Spleen (tissue), 11 donors: ENCODE measurements around the gene IMMP2L. TPM values are rescaled to one million over a fixed set of nuclear protein-coding genes. Genes with fewer than 3 reads are reported as not detected.

Experiments
- DNase-seq: peaks from one replicate; pipeline ENCODE4 v3.0.0-alpha.2; 2020
- H3K27ac ChIP-seq, 8 donors: fragments of 200-600 bp; sonication (generic) in 7 of 8; 1 replicate in 4 of 8; 2 replicates in 4 of 8; pipeline versions ENCODE4 v1.5.0 to v1.8.0; 2016 to 2021; ENCODE audit warnings: inconsistent platforms in 4 of 8, mild to moderate bottlenecking in 4 of 8, moderate library complexity in 1 of 8
- H3K27me3 ChIP-seq, 7 donors: fragments of 200-600 bp; sonication (generic) in 6 of 7; replicated peaks in 1 of 7; 1 replicate in 4 of 7; 2 replicates in 3 of 7; pipeline versions ENCODE4 v1.5.0 to v1.8.0; 2016 to 2021; ENCODE audit warnings: inconsistent platforms in 3 of 7, mild to moderate bottlenecking in 1 of 7
- H3K36me3 ChIP-seq, 6 donors: fragments of 200-600 bp; sonication (generic) in 5 of 6; 1 replicate in 4 of 6; 2 replicates in 2 of 6; pipeline versions ENCODE4 v1.5.0 to v1.8.0; 2016 to 2021; ENCODE audit warnings: inconsistent platforms in 2 of 6
- H3K4me1 ChIP-seq, 6 donors: fragments of 200-600 bp; sonication (generic) in 5 of 6; 1 replicate in 3 of 6; 2 replicates in 3 of 6; pipeline versions ENCODE4 v1.5.0 to v1.8.0; 2016 to 2021; ENCODE audit warnings: inconsistent platforms in 3 of 6
- H3K4me3 ChIP-seq, 8 donors: fragments of 200-600 bp; sonication (generic) in 7 of 8; 1 replicate in 4 of 8; 2 replicates in 4 of 8; pipeline versions ENCODE4 v1.5.0 to v1.8.0; 2016 to 2021; ENCODE audit warnings: inconsistent platforms in 4 of 8, mild to moderate bottlenecking in 4 of 8, moderate library complexity in 2 of 8
- H3K9me3 ChIP-seq, 8 donors: fragments of 200-600 bp; sonication (generic) in 7 of 8; 1 replicate in 4 of 8; 2 replicates in 4 of 8; pipeline versions ENCODE4 v1.5.0 to v1.8.0; 2016 to 2021; ENCODE audit warnings: inconsistent platforms in 4 of 8
- POLR2A ChIP-seq, 3 donors: fragments of 450-650 bp; IDR thresholded peaks; one replicate each; pipeline ENCODE4 v1.5.1; 2017; ENCODE audit warnings: antibody characterized with exemption in 3 of 3, mild to moderate bottlenecking in 1 of 3
- POLR2AphosphoS5 ChIP-seq, 3 donors: sonication (generic); formaldehyde crosslinking; IDR thresholded peaks; one replicate each; pipeline ENCODE4 v1.5.1; 2017; ENCODE audit warnings: antibody characterized with exemption in 3 of 3
- WGBS, 5 donors: extraction: QIAGEN DNeasy Blood & Tissue Kit in 3 of 5; methylation state at CpG; one replicate each; pipeline versions ENCODE4 v1.1.5 to v1.1.7; 2013 to 2018; 5-methylcytosine and 5-hydroxymethylcytosine counted together
- intact Hi-C: fragments of 100-400 bp; cut with DNase I; formaldehyde crosslinking; loops from one replicate; pipeline ENCODE4 v1.15.0; 2023; ENCODE audit warnings: low total_unique reads
- polyA plus RNA-seq, 3 donors: library from polyadenylated mRNA; stranded (reverse); fragments of 200-250 nt; gene quantifications; one replicate each; pipeline ENCODE4 v1.2.1, GENCODE V29; 2013
- total RNA-seq, 7 donors: library from RNA; depleted of rRNA in 3 of 7; stranded (reverse); fragments of >200 nt in 3 of 7; fragmentation: NEBNext Ultra II Directional in 4 of 7; extraction: Animal tissue kit (Norgen Biotek cat#: 25700) in 4 of 7; gene quantifications; one replicate each; pipeline versions ENCODE4 v1.1.0 to v1.2.1, GENCODE V29; 2016 to 2021
- TF ChIP-seq, protein P1 (sequence below), 11 experiments: fragments of 200-600 bp in 7 of 11; fragments of 450-650 bp in 4 of 11; sonication (generic) in 4 of 11; IDR thresholded peaks in 8 of 11; conservative IDR thresholded peaks in 3 of 11; 1 replicate in 7 of 11; 2 replicates in 4 of 11; pipeline versions ENCODE4 v1.4.0 to v1.8.0; 2016 to 2021; ENCODE audit warnings: antibody characterized with exemption in 11 of 11, inconsistent platforms in 4 of 11, mild to moderate bottlenecking in 1 of 11
- donor health status: healthy with polysubstance abuse.
- donor health status: DM: no; HTN: no; CAD: no; lungs with moderate emphysema.
- donor health status: DM: no; HTN: no; CAD: no.
- donor health status: Bipolar disorder and iron deficiency.
- donor health status: healthy.
- donor health status: DM: no; HTN: no; CAD: no.
- donor health status: DM: yes; HTN: yes; CAD: no.

IMMP2L gene
- total and polyA plus RNA-seq, 10 donors, result 6.5 to 32.7 (median 9.8) TPM

DNA sequence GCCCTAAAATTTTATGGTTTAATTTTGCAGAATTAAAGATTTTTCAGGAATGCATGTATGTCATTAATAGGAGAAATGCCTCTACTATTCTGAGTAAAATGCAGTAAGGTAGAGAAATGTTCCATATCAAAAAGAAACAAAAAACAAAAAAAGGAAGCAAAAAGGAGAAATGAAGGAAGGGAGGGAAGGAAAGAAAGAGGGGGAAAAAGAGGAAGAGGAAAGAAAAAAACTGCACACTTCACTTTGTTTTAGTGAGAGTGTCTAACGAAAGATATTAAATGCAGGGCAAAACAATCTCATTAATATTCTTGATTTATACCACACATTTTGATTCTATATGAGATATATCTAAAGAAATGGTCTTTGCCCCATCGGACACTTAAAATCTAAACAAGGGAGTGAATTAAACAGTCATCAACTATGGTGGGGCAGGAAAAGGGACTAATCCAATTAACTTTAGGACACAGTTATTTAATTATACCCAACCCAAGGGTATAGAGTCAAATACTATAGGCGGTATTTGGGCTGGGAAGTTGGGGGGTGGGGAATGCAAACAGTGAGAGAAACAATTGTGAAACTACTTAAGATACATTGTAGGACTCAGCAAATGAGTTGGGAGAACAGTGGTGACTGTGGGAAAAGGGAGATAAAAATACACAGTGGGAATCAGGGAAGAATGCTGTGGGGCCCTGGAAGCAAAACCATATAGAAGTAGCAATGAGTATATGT lies 27.0 kb downstream of the IMMP2L start:
- peaks cover 0 to 15% (median 4%) of the 10 kb centered on the region in 6 donors for H3K4me1 ChIP-seq
- no peaks in the 10 kb centered on the region for H3K36me3 ChIP-seq
- intact Hi-C loops, result no loop called here
- no peak for TF ChIP-seq POLR2AphosphoS5 (IDR thresholded peaks at IDR 0.05)
- TF ChIP-seq, protein P1, sequence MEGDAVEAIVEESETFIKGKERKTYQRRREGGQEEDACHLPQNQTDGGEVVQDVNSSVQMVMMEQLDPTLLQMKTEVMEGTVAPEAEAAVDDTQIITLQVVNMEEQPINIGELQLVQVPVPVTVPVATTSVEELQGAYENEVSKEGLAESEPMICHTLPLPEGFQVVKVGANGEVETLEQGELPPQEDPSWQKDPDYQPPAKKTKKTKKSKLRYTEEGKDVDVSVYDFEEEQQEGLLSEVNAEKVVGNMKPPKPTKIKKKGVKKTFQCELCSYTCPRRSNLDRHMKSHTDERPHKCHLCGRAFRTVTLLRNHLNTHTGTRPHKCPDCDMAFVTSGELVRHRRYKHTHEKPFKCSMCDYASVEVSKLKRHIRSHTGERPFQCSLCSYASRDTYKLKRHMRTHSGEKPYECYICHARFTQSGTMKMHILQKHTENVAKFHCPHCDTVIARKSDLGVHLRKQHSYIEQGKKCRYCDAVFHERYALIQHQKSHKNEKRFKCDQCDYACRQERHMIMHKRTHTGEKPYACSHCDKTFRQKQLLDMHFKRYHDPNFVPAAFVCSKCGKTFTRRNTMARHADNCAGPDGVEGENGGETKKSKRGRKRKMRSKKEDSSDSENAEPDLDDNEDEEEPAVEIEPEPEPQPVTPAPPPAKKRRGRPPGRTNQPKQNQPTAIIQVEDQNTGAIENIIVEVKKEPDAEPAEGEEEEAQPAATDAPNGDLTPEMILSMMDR (IDR thresholded peaks at IDR 0.05 in 8 of 11, conservative IDR thresholded peaks at IDR 0.05 in 3 of 11), result no peak
- TF ChIP-seq POLR2A (IDR thresholded peaks at IDR 0.05), result no peak
- no peak for DNase-seq
- no peaks in the 10 kb centered on the region for H3K9me3 ChIP-seq
- no peak overlapping the region for H3K4me3 ChIP-seq
- H3K27ac ChIP-seq, result no peak overlapping the region
- H3K27me3 ChIP-seq, result no peaks in the 10 kb centered on the region
- 68 to 79% (median 72%) methylated on average over 3 of the region's 3 CpGs for WGBS, 5 donors

DNA sequence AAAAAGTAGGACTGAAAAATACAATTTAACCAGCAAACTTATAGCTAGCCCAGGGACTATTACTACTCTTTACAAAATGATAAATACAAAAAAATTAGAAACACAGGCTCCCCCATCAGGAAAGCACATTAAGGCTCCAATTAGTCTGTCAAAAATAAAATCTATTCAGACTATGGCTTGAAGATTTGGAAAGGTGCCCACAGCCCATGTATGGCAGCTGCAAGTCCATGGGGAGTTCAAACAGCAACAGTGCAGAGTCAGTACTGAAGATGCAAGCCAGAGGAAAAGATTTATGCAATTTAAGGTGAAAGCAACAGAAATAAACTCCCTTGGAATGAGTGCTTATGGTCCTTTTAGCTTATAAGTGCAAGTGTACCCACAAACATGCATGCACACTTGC lies 29.7 kb downstream of the IMMP2L start:
- H3K4me3 ChIP-seq, result no peak overlapping the region
- H3K4me1 ChIP-seq, result peaks cover 0 to 35% (median 11%) of the 10 kb centered on the region in 6 donors
- TF ChIP-seq POLR2A (IDR thresholded peaks at IDR 0.05) (no peak), POLR2AphosphoS5 (IDR thresholded peaks at IDR 0.05) (no peak)
- TF ChIP-seq, protein P1 (IDR thresholded peaks at IDR 0.05 in 8 of 11, conservative IDR thresholded peaks at IDR 0.05 in 3 of 11), result no peak
- intact Hi-C loops, result no loop called here
- no peak for DNase-seq
- no peaks in the 10 kb centered on the region for H3K36me3 ChIP-seq
- H3K27ac ChIP-seq, result no peak overlapping the region
- no peaks in the 10 kb centered on the region for H3K27me3 ChIP-seq
- H3K9me3 ChIP-seq, result no peaks in the 10 kb centered on the region

DNA sequence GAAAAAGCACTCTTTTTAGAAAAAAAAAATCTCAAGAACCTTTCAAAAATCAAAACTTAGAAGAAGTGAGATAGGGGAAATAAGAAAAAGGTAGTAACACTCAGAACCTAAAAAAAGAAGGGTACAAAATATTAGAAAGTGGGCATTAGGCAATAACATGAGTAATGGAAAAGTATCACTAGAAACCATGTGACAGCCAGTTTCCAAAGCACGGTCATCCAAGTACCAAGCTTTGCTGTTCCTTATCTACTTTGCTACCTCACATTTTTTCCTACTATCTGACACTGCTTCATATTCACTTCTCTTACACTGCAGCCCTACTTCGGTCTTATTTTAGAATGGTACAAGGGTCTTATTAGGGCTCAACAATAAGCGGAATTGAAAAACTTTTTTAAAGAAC lies 30.3 kb downstream of the IMMP2L start:
- H3K4me3 ChIP-seq, result no peak overlapping the region
- no peaks in the 10 kb centered on the region for H3K27me3 ChIP-seq
- TF ChIP-seq POLR2AphosphoS5 (IDR thresholded peaks at IDR 0.05) (no peak), POLR2A (IDR thresholded peaks at IDR 0.05) (no peak)
- TF ChIP-seq, protein P1 (IDR thresholded peaks at IDR 0.05 in 8 of 11, conservative IDR thresholded peaks at IDR 0.05 in 3 of 11), result no peak
- peaks cover 0 to 37% (median 13%) of the 10 kb centered on the region in 6 donors for H3K4me1 ChIP-seq
- intact Hi-C loops, result no loop called here
- DNase-seq, result no peak
- no peak overlapping the region for H3K27ac ChIP-seq
- H3K36me3 ChIP-seq, result no peaks in the 10 kb centered on the region
- 76 to 92% (median 84%) methylated on average over 3 of the region's 3 CpGs for WGBS, 5 donors
- H3K9me3 ChIP-seq, result no peaks in the 10 kb centered on the region

DNA sequence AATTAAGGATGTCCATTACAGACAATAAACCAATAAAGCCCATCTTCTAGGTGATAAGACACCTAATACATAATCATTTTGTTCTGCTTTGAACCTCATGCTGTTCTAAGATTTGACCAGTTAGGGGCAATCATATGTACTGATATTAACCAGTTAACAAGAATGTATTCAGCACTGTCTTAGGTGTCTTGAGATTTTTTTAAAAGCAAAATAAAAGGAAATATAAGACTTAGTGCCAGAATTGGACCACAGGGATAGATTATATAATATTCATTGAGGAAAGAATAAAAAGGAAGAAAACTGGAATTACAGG lies 32.0 kb downstream of the IMMP2L start:
- intact Hi-C loops, result no loop called here
- TF ChIP-seq POLR2AphosphoS5 (IDR thresholded peaks at IDR 0.05) (no peak), POLR2A (IDR thresholded peaks at IDR 0.05) (no peak)
- TF ChIP-seq, protein P1 (IDR thresholded peaks at IDR 0.05 in 8 of 11, conservative IDR thresholded peaks at IDR 0.05 in 3 of 11), result no peak
- no peaks in the 10 kb centered on the region for H3K36me3 ChIP-seq
- peaks cover 0 to 33% (median 13%) of the 10 kb centered on the region in 6 donors for H3K4me1 ChIP-seq
- H3K27ac ChIP-seq, result no peak overlapping the region
- no peaks in the 10 kb centered on the region for H3K27me3 ChIP-seq
- no peaks in the 10 kb centered on the region for H3K9me3 ChIP-seq
- DNase-seq, result no peak
- no peak overlapping the region for H3K4me3 ChIP-seq
